ENCODE results near the gene YPEL3. TPM values are rescaled to one million over a fixed set of nuclear protein-coding genes. Genes with fewer than 3 reads are reported as not detected.

YPEL3 gene
- polyA plus RNA-seq, 2 of the 4 experiments (the other 2 are of a cell fraction) = 4.5 to 8.1 TPM

GRCh38 chr16:30096862-30097563, 1.0 kb upstream of the YPEL3 start:
- no peak for TF ChIP-seq EHF (CRISPR knock-in tag; IDR thresholded peaks at IDR 0.05)
- no peak for TF ChIP-seq MAFK (IDR thresholded peaks at IDR 0.05; ENCODE audit: partially characterized antibody)
- no peak for TF ChIP-seq ZSCAN20 (CRISPR knock-in tag; IDR thresholded peaks at IDR 0.05)
- no peak for TF ChIP-seq EP300 (IDR thresholded peaks at IDR 0.05)
- no peak overlapping the region for H3K4me3 ChIP-seq
- peak overlapping the region; percentile 76 to 96; a peak in 5 of 6 replicates for H3K27ac ChIP-seq
- H3K4me2 ChIP-seq = peak overlapping the region; percentile 90; the same call in 2 of the 3 replicates
- FAIRE-seq (no peak), DNase-seq (ENCODE audit: low read depth in 1 of 2, low spot score in 1 of 2) (no peak), ATAC-seq (no peak)
- POLR2A ChIA-PET = interaction anchor here (0.5 to 1.7 kb wide), 2 partner anchors 32 to 86 kb away, joined by 3 to 8 read pairs; partner anchors contain the start of genes ALDOA and CORO1A
- H3K9me3 ChIP-seq = 0 out of 3 replicates have a peak, but pooled peaks cover 9% of the 10 kb centered on the region
- CTCF ChIA-PET = interaction anchor here (7.8 kb wide), 1 partner anchor 19 kb away, joined by 153 read pairs; the partner anchor contains the start of gene GDPD3
- H3K4me1 ChIP-seq = peaks cover 14% of the 10 kb centered on the region; the same call in 1 of the 3 replicates
- 95% methylated on average over 18 of the region's 18 CpGs for WGBS (ENCODE audit: missing lambda C conversion rate)

GRCh38 chr16:30095166-30096078, 591 bp downstream of the YPEL3 start:
- no peak for TF ChIP-seq RNF2 (IDR thresholded peaks at IDR 0.05; ENCODE audit: borderline replicate concordance, low read depth)
- TF ChIP-seq CBX2 (IDR thresholded peaks at IDR 0.05; ENCODE audit: borderline replicate concordance, low read depth) = no peak
- TF ChIP-seq KDM1A (IDR thresholded peaks at IDR 0.05; ENCODE audit: low read depth) = no peak
- no peak for TF ChIP-seq ATOH8 (CRISPR knock-in tag; IDR thresholded peaks at IDR 0.05; ENCODE audit: low read depth)
- TF ChIP-seq RAD21 (conservative IDR thresholded peaks at IDR 0.05 in 1 of 2, IDR thresholded peaks at IDR 0.05 in 1 of 2) = no peak
- no peak for TF ChIP-seq CHD4 (IDR thresholded peaks at IDR 0.05; ENCODE audit: borderline replicate concordance)
- TF ChIP-seq BHLHE40 (IDR thresholded peaks at IDR 0.05; ENCODE audit: low read depth, low read length) = no peak
- no peak for TF ChIP-seq MAX (IDR thresholded peaks at IDR 0.05)
- TF ChIP-seq ESRRA (IDR thresholded peaks at IDR 0.05; ENCODE audit: borderline replicate concordance, low read length) = no peak
- TF ChIP-seq CBX8 (IDR thresholded peaks at IDR 0.05) = no peak
- no peak for TF ChIP-seq CTCF (IDR thresholded peaks at IDR 0.05)
- no peak for TF ChIP-seq POLR2AphosphoS2 (conservative IDR thresholded peaks at IDR 0.05; ENCODE audit: low read length)
- TF ChIP-seq NFE2L2 (conservative IDR thresholded peaks at IDR 0.05; ENCODE audit: low read length) = no peak
- TF ChIP-seq CHD2 (IDR thresholded peaks at IDR 0.05; ENCODE audit: low read length, partially characterized antibody) = no peak
- TF ChIP-seq RCOR1 (IDR thresholded peaks at IDR 0.05; ENCODE audit: low read depth, low read length) = no peak
- TF ChIP-seq POLR2A (IDR thresholded peaks at IDR 0.05; ENCODE audit: low read length) = no peak
- no peak for TF ChIP-seq HEYL (CRISPR knock-in tag; IDR thresholded peaks at IDR 0.05)
- TF ChIP-seq HOXB13 (CRISPR knock-in tag; IDR thresholded peaks at IDR 0.05; ENCODE audit: low read depth) = no peak
- TF ChIP-seq NR3C1 (IDR thresholded peaks at IDR 0.05) = no peak
- 80% methylated on average over 24 of the region's 47 CpGs for WGBS (ENCODE audit: missing lambda C conversion rate)
- peaks cover 17% of the 10 kb centered on the region for H3K4me1 ChIP-seq
- H3K4me3 ChIP-seq = peak overlapping the region; percentile 65
- CTCF ChIA-PET = interaction anchor here (0.6 to 9.6 kb wide), 5 partner anchors 17 to 64 kb away, joined by 3 to 153 read pairs (median 119); partner anchors contain the start of genes ALDOA, GDPD3 and PPP4C
- H3K27ac ChIP-seq = peak overlapping the region; percentile 76 to 96
- H3K9me3 ChIP-seq = 0 out of 3 replicates have a peak, but pooled peaks cover 9% of the 10 kb centered on the region
- DNase-seq (ENCODE audit: low read depth in 1 of 2, low spot score in 1 of 2) = no peak
- FAIRE-seq = no peak
- no peak for ATAC-seq
- H3K4me2 ChIP-seq = peak overlapping the region; percentile 90
- POLR2A ChIA-PET = interaction anchor here (0.6 to 1.7 kb wide), 3 partner anchors 30 to 91 kb away, joined by 3 to 8 read pairs (median 5); partner anchors contain the start of genes ALDOA and CORO1A

All from A549 (cell line).